Pancreas (tissue), 10 donors: ENCODE measurements around the gene FNDC3B. TPM values are rescaled to one million over a fixed set of nuclear protein-coding genes. Genes with fewer than 3 reads are reported as not detected.

Experiments used
- ATAC-seq, 4 donors: fragments of 200-7000 bp; cut with Tn5 transposase; one replicate each; pipeline versions ENCODE4 v1.8.0 to v1.9.1; 2020; ENCODE audit warnings: mild to moderate bottlenecking in 4 of 4, moderate library complexity in 4 of 4
- DNase-seq, 6 donors: peaks; one replicate each; pipeline ENCODE4 v3.0.0-alpha.2; 2020
- FAIRE-seq: peaks from 2 replicates; lab custom pipeline; 2012; peaks lifted over from hg19 to GRCh38; lab: Jason Lieb, UNC
- H3K27ac ChIP-seq, 4 donors: fragments of 200-600 bp; sonication (generic); 1 replicate in 3 of 4; 2 replicates in 1 of 4; pipeline versions ENCODE4 v1.5.0 to v1.8.0; 2020
- H3K27me3 ChIP-seq, 4 donors: fragments of 200-600 bp; one replicate each; pipeline ENCODE4 v1.8.0; 2021
- H3K36me3 ChIP-seq, 3 donors: fragments of 200-600 bp; sonication (generic) in 1 of 3; one replicate each; pipeline versions ENCODE4 v1.5.0 to v1.8.0; 2020 to 2021
- H3K4me1 ChIP-seq, 3 donors: fragments of 200-600 bp; one replicate each; pipeline ENCODE4 v1.8.0; 2021
- H3K4me3 ChIP-seq, 4 donors: fragments of 200-600 bp; sonication (generic) in 2 of 4; one replicate each; pipeline versions ENCODE4 v1.5.0 to v1.8.0; 2020 to 2021
- H3K9me3 ChIP-seq, 4 donors: fragments of 200-600 bp; one replicate each; pipeline ENCODE4 v1.8.0; 2021
- CTCF ChIP-seq, 4 donors: fragments of 200-600 bp; sonication (generic) in 3 of 4; IDR thresholded peaks; one replicate each; pipeline versions ENCODE4 v1.5.0 to v1.8.0; 2021; ENCODE audit warnings: antibody characterized with exemption in 4 of 4
- WGBS, 2 donors: extraction: QIAGEN DNeasy Blood & Tissue Kit; methylation state at CpG; one replicate each; pipeline ENCODE4 v1.1.7; 2013; 5-methylcytosine and 5-hydroxymethylcytosine counted together
- intact Hi-C, 3 donors: fragments of 100-400 bp; cut with DNase I; formaldehyde crosslinking; loops; one replicate each; pipeline versions ENCODE4 v1.11.1 to v1.14.2; 2022
- polyA plus RNA-seq, 2 donors: library from polyadenylated mRNA; stranded (reverse); fragments of 200-250 nt; gene quantifications; one replicate each; pipeline ENCODE4 v1.2.3, GENCODE V29; 2013
- total RNA-seq, 6 donors: library from RNA; stranded (reverse); fragmentation: NEBNext Ultra II Directional in 4 of 6; extraction: Animal tissue kit (Norgen Biotek cat#: 25700) in 4 of 6; gene quantifications; one replicate each; pipeline versions ENCODE4 v1.2.1 to v1.2.4, GENCODE V29; 2021 to 2023
- donor health status: healthy with polysubstance abuse.
- donor health status: DM: no; HTN: no; CAD: no; lungs with moderate emphysema.
- donor health status: DM: no; HTN: no; CAD: no.
- donor health status: control.
- donor health status: control.
- donor health status: Bipolar disorder and iron deficiency.
- donor health status: DM: yes; HTN: yes; CAD: no.
- donor health status: DM: no; HTN: no; CAD: no.
- donor health status: DM: no; HTN: no; CAD: no.
- donor health status: DM: yes; HTN: yes; CAD: no.

FNDC3B gene
- total and polyA plus RNA-seq, 8 donors = 9.3 to 126 (median 73.2) TPM

DNA sequence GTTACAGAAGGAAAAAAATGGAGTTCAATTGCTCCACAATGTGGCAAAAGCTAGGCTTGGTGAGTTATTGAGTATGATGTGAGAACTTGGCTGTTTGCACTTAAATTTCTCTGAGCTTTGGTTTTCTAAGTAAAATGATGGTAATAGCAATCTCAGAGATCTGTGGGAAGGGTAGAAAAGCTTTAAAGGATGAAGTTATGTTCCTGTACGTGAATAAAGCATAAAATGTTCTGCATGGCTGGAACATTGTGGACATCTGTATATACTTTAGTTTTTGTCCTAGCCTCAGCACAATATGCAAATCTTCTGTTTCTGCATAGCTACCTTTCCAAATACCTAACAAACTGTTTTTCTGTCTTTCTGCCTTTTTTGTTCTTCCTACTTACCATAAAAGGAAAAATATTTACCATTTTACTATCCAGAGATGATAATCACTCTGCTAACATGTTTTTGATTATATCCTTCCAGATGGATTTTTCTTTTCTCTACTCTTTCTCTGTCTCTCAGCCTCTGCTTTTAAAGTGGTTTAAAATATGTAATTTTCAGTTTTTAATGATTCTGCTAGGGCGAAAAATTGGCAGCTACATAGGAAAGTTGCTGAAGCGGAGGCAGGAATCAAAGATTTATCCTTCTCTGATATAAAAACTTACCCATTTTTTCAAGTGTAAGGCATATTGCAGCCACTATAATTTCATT lies 188.1 kb downstream of the FNDC3B start:
- no peak overlapping the region for H3K27ac ChIP-seq
- intact Hi-C loops = no loop called here
- FAIRE-seq (no peak), ATAC-seq (no peak), DNase-seq (no peak)
- 89 to 92% methylated on average over 3 of the region's 3 CpGs for WGBS, 2 donors
- peaks cover 0 to 7% (median 0%) of the 10 kb centered on the region in 3 donors for H3K36me3 ChIP-seq
- H3K9me3 ChIP-seq = no peaks in the 10 kb centered on the region
- H3K4me1 ChIP-seq = peaks cover 5 to 14% (median 12%) of the 10 kb centered on the region in 3 donors
- no peak for TF ChIP-seq CTCF (IDR thresholded peaks at IDR 0.05)
- H3K4me3 ChIP-seq = no peak overlapping the region
- no peaks in the 10 kb centered on the region for H3K27me3 ChIP-seq

DNA sequence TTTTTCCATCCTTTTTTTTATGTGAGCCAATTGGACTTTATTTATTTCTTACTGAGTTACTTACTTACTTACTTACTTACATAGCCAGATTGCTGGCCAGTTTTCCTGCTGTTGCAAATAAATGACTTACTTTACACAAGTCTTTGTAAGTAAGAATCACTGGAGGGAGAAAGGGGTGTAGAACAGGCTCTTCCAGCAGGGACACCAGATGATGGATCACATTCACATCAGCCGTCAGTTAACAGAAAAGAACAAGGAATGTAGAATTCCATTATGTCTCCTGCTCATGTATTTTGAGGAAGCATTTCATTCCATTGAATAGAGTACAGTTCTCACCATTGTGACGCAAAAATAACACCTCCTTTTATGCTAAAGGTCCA lies 188.6 kb downstream of the FNDC3B start:
- H3K9me3 ChIP-seq = no peaks in the 10 kb centered on the region
- peaks cover 5 to 13% (median 12%) of the 10 kb centered on the region in 3 donors for H3K4me1 ChIP-seq
- no peak overlapping the region for H3K27ac ChIP-seq
- intact Hi-C loops = no loop called here
- no peak for TF ChIP-seq CTCF (IDR thresholded peaks at IDR 0.05)
- H3K36me3 ChIP-seq = peaks cover 0 to 7% (median 0%) of the 10 kb centered on the region in 3 donors
- WGBS, 2 donors = 66 to 88% methylated on average over 2 of the region's 2 CpGs
- no peaks in the 10 kb centered on the region for H3K27me3 ChIP-seq
- DNase-seq = no peak
- no peak for FAIRE-seq
- ATAC-seq = no peak
- H3K4me3 ChIP-seq = no peak overlapping the region

- FAIRE-seq (no peak), ATAC-seq (no peak), DNase-seq (no peak)
- Histone ChIP-seq H3K27me3 (no peaks in the 10 kb centered on the region), H3K36me3 (peaks cover 0 to 7% (median 0%) of the 10 kb centered on the region in 3 donors), H3K27ac (no peak overlapping the region), H3K9me3 (no peaks in the 10 kb centered on the region), H3K4me1 (peaks cover 3 to 5% (median 5%) of the 10 kb centered on the region in 3 donors), H3K4me3 (no peak overlapping the region)
- 92 to 94% methylated on average over 1 of the region's 1 CpG for WGBS, 2 donors
- TF ChIP-seq CTCF (IDR thresholded peaks at IDR 0.05) = no peak
- intact Hi-C loops = no loop called here
Measured at GRCh38 chr3:172229462-172229861, 190.1 kb downstream of the FNDC3B start.

- peaks cover 0 to 7% (median 0%) of the 10 kb centered on the region in 3 donors for H3K36me3 ChIP-seq
- no peak overlapping the region for H3K27ac ChIP-seq
- no peaks in the 10 kb centered on the region for H3K27me3 ChIP-seq
- intact Hi-C loops = no loop called here
- no peak overlapping the region for H3K4me3 ChIP-seq
- DNase-seq (no peak), ATAC-seq (no peak), FAIRE-seq (no peak)
- no peak for TF ChIP-seq CTCF (IDR thresholded peaks at IDR 0.05)
- no peaks in the 10 kb centered on the region for H3K9me3 ChIP-seq
- WGBS, 2 donors = 92 to 93% methylated on average over 8 of the region's 8 CpGs
- H3K4me1 ChIP-seq = no peaks in the 10 kb centered on the region
Measured at GRCh38 chr3:172231318-172231901, 192.0 kb downstream of the FNDC3B start.
